ENCODE results near the gene CCDC201.

DNA sequence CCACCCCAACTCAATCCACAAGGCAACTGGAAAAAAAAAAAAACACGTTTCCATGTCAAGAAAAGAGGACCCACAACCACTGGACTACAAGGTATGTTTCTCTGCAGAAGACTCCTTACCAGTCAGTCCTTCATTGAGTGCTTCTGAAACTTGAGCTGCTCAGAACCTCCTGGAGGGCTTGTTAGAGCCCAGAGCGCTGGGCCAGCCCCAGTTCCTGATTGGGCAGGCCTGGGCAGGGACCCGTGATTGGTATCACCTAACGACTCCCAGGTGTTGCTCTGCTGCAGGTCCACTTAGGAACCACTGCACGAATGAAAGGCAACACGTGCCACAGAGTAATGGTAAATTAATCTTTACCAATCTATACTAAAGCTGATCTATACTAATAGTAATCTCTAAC, 473 bp upstream of the CCDC201 start:
- TF ChIP-seq GABPA (IDR thresholded peaks at IDR 0.05; ENCODE audit: low read depth) (no peak), REST (IDR thresholded peaks at IDR 0.05; ENCODE audit: insufficient replicate concordance, low read depth) (no peak), CTCF (IDR thresholded peaks at IDR 0.05; ENCODE audit: insufficient read depth, low read length) (no peak), POLR2AphosphoS5 (IDR thresholded peaks at IDR 0.05; ENCODE audit: low read depth) (no peak)
